Muscle of leg (tissue), 11 donors: ENCODE results near the gene SP140L. TPM values are rescaled to one million over a fixed set of nuclear protein-coding genes. Genes with fewer than 3 reads are reported as not detected.

Source experiments
- DNase-seq: peaks from one replicate; pipeline ENCODE4 v3.0.0; 2013
- H3K27ac ChIP-seq: one replicate; pipeline ENCODE4 v1.5.1; 2013; ENCODE audit warnings: mild to moderate bottlenecking, low read length, control low read depth
- H3K27me3 ChIP-seq: one replicate; pipeline ENCODE4 v1.6.1; 2013; ENCODE audit warnings: low read length; ENCODE audit not compliant: control insufficient read depth, insufficient read depth
- H3K36me3 ChIP-seq: one replicate; pipeline ENCODE4 v1.6.1; 2013; ENCODE audit warnings: low read length; ENCODE audit not compliant: control insufficient read depth, insufficient read depth
- H3K4me1 ChIP-seq: one replicate; pipeline ENCODE4 v1.6.1; 2013; ENCODE audit warnings: low read length; ENCODE audit not compliant: control insufficient read depth, insufficient read depth
- H3K4me3 ChIP-seq: one replicate; pipeline ENCODE4 v1.5.1; 2013; ENCODE audit warnings: low read length, control low read depth
- H3K9me3 ChIP-seq: replicated peaks from 2 replicates; pipeline ENCODE4 v1.6.1; 2013; ENCODE audit warnings: low read depth, low read length; ENCODE audit not compliant: control insufficient read depth
- WGBS: methylation state at CpG from one replicate; pipeline ENCODE4 v1.1.5; 2013; ENCODE audit warnings: missing lambda C conversion rate; ENCODE audit not compliant: insufficient coverage; 5-methylcytosine and 5-hydroxymethylcytosine counted together
- polyA plus RNA-seq, 8 donors: library from polyadenylated mRNA; unstranded; fragments of 120-200 nt; gene quantifications; one replicate each; pipeline versions ENCODE4 v1.2.1 to v1.2.3, GENCODE V29; 2013; ENCODE audit warnings: inconsistent platforms in 1 of 8, low replicate concordance in 1 of 8; ENCODE audit not compliant: insufficient read length in 8 of 8, insufficient read depth in 1 of 8
- total RNA-seq: library from RNA; stranded (reverse); fragments of 120-200 nt; gene quantifications from one replicate; pipeline ENCODE4 v1.2.4, GENCODE V29; 2013

The SP140L gene
- total and polyA plus RNA-seq, 9 donors = 3.2 to 7.0 (median 4.4) TPM

DNA sequence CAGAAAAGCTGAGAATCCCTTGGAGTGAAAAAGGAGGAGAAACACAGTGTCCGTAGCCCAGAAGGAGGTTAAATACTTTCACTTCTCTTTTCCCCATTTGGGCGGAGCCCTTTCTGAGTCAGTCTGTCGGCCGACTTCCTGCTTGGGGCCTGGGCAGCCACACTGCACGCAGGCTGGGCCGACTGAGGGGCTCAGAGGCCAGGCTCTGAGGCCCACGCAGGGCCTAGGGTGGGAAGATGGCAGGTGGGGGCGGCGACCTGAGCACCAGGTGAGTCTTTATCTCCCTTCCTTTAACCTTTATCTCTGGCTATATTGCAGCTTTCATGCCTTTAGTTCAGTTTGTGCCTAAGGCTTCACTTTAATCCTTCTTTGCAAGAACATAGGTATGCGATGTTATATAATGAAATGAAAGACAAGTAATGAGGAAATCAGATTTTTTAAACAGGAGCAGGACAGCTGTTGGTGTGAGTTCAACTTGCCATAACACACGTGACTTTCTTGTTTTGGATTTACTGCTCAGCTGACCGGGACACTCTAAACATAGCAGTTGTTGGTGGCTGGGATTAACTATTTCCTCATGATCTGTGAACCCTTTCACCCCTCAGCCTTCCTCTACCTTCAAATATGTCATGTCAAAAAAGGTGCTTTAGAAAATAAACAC, 89.2 kb downstream of the SP140L start, which contains the start of gene SP100:
Gene SP100 (plus strand): TSS at position 141 of the 661 bp plus-strand sequence. CDS start 96 bp downstream, at position 237.
- WGBS = no CpG with 5 or more reads among the region's 12 CpGs
- Histone ChIP-seq H3K36me3 (no peaks in the 10 kb centered on the region), H3K4me3 (peak within 1 kb of the TSS; percentile 68), H3K27ac (peak within 1 kb of the TSS; percentile 98), H3K27me3 (no peaks in the 10 kb centered on the region), H3K4me1 (peaks cover 23% of the 10 kb centered on the region), H3K9me3 (no peaks in the 10 kb centered on the region)
- peak; percentile 94 for DNase-seq

GRCh38 chr2:230417436-230417835, 90.4 kb downstream of the SP140L start:
- no peak for DNase-seq
- WGBS = no CpG with 5 or more reads among the region's 4 CpGs
- Histone ChIP-seq H3K4me3 (peak overlapping the region; percentile 68), H3K36me3 (no peaks in the 10 kb centered on the region), H3K4me1 (peaks cover 16% of the 10 kb centered on the region), H3K27ac (no peak overlapping the region), H3K9me3 (no peaks in the 10 kb centered on the region), H3K27me3 (no peaks in the 10 kb centered on the region)

- peaks cover 2% of the 10 kb centered on the region for H3K36me3 ChIP-seq
- no peak overlapping the region for H3K4me3 ChIP-seq
- H3K4me1 ChIP-seq = peaks cover 16% of the 10 kb centered on the region
- H3K27ac ChIP-seq = no peak overlapping the region
- 75% methylated on average over 2 of the region's 9 CpGs for WGBS
- H3K27me3 ChIP-seq = no peaks in the 10 kb centered on the region
- no peak for DNase-seq
- no peaks in the 10 kb centered on the region for H3K9me3 ChIP-seq
These were observed 91.5 kb downstream of the SP140L start for GRCh38 chr2:230418341-230419016.

DNA sequence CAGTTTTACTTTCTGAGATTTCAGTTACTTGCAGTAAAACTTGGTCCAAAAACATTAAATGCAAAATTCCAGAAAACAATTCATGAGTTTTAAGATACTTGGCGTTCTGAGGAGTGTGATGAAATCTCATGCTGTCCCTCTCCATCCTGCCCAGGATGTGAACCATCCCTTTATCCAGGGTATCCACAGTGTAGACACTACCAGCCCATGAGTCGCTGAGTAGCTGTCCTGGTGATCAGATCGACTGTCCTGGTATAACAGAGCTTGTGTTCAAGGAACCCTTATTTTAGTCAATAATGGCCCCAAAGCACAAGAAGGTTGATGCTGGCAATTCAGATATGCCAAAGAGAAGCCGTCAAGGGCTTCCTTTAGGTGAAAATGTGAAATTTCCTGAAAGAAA, 92.2 kb downstream of the SP140L start:
- WGBS = no CpG with 5 or more reads among the region's 4 CpGs
- Histone ChIP-seq H3K4me3 (no peak overlapping the region), H3K36me3 (peaks cover 2% of the 10 kb centered on the region), H3K4me1 (peaks cover 16% of the 10 kb centered on the region), H3K27me3 (no peaks in the 10 kb centered on the region), H3K27ac (no peak overlapping the region), H3K9me3 (no peaks in the 10 kb centered on the region)
- DNase-seq = no peak

GRCh38 chr2:230422149-230422548, 95.2 kb downstream of the SP140L start:
- Histone ChIP-seq H3K4me1 (peaks cover 2% of the 10 kb centered on the region), H3K4me3 (no peak overlapping the region), H3K27me3 (no peaks in the 10 kb centered on the region), H3K9me3 (no peaks in the 10 kb centered on the region), H3K36me3 (peaks cover 2% of the 10 kb centered on the region), H3K27ac (no peak overlapping the region)
- 90% methylated on average over 2 of the region's 4 CpGs for WGBS
- DNase-seq = no peak

DNA sequence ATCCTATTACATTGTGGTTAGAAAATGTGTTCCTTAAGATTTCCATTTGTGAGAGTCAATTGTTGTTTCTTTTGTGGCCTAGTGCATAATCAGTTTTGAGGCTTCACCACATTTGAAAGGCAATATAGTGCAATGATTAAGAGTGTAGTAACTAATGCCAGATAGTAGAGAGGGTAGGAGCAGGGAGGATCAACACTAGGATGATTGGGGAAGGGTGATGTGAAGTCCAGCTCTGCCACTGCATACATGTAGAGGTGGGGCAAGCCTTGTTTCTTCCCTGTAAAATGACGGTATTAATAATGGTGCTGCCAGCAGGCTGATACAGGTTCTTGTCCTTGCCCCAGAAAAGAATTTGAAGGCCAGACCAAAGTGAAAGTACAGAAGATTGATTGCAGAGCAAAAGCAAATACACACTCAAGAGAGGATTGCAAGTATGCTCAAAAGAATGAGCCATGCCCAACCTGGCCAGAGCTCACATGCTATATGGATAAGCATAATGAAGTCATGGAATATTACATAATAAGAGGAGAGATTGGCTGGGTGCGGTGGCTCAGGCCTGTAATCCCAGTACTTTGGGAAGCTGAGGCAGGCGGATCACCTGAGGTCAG, 97.0 kb downstream of the SP140L start:
- Histone ChIP-seq H3K36me3 (peaks cover 2% of the 10 kb centered on the region), H3K27me3 (no peaks in the 10 kb centered on the region), H3K4me1 (no peaks in the 10 kb centered on the region), H3K27ac (no peak overlapping the region), H3K4me3 (no peak overlapping the region), H3K9me3 (peaks cover 4% of the 10 kb centered on the region)
- no peak for DNase-seq
- WGBS = no CpG with 5 or more reads among the region's 3 CpGs

DNA sequence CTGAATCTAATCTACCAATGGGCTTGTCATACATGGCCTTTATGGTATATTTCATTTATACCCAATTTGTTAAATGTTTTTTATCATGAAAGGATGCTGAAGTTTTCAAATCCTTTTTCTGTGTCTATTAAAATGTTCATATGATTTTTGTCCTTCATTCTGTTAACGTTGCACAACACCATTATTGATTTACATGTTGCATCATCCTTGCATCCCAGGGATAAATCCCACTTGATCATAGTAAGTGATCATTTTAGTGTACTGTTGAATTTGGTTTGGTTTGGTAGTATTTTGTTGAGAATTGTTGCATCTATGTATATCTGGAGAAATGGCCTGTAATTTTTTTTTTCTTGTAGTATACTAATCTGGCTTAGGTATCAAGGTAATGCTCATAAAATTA, 98.4 kb downstream of the SP140L start:
- H3K4me1 ChIP-seq = no peaks in the 10 kb centered on the region
- no CpG with 5 or more reads among the region's 1 CpG for WGBS
- H3K27me3 ChIP-seq = no peaks in the 10 kb centered on the region
- H3K27ac ChIP-seq = no peak overlapping the region
- peaks cover 6% of the 10 kb centered on the region for H3K36me3 ChIP-seq
- H3K9me3 ChIP-seq = peaks cover 13% of the 10 kb centered on the region
- no peak for DNase-seq
- no peak overlapping the region for H3K4me3 ChIP-seq

GRCh38 chr2:230429513-230429912, 102.5 kb downstream of the SP140L start:
- H3K4me1 ChIP-seq = no peaks in the 10 kb centered on the region
- H3K27me3 ChIP-seq = no peaks in the 10 kb centered on the region
- peaks cover 19% of the 10 kb centered on the region for H3K9me3 ChIP-seq
- no peak overlapping the region for H3K27ac ChIP-seq
- no peak for DNase-seq
- no peak overlapping the region for H3K4me3 ChIP-seq
- peaks cover 7% of the 10 kb centered on the region for H3K36me3 ChIP-seq

DNA sequence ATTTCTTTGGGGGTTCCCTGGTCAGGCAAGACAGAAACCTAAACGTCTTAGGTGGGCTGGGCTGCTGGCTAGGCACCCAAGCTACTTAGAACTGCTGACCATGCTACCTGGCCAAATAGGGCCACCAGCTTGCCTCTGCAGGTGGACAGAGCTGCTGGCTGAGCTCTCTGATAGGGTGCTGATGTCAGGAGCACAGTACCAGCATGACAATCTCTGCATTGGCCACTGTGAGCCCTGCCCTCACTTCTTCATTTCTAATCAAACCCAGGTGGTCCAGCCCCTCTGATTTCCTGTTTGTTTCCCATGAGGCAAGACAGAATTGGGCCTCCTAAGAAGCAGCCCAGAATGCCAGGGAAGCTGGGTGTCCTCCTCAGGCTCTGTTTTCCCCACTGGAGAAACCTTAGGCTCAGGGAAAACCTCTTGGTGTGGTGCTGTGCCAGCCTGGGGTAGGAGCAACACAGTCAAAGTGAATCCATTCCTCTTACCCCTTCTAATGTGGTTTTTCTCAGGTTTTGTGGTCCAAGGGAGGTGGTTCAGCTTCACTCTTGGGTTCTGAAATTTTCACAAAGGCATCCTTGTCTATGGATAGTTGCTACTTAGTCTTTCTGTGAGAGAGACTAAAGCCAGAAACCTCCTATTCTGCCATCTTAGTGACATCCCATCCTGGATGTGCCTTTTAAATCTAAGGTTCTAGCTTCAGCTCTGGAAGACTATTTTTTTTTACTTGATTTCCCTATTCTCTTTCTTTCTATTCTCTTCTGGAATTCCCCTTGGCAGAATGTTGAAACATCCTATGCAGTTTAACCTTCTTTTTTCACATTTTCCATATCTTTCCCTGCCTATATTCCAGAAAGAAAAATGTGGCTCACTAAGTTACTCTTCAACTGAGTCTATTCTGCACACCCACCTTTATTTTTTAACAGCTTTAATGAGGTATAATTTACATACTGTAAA, 104.2 kb downstream of the SP140L start:
- WGBS = 93% methylated on average over 1 of the region's 1 CpG
- Histone ChIP-seq H3K9me3 (peaks cover 26% of the 10 kb centered on the region), H3K27ac (no peak overlapping the region), H3K4me3 (no peak overlapping the region), H3K36me3 (peaks cover 7% of the 10 kb centered on the region), H3K4me1 (no peaks in the 10 kb centered on the region), H3K27me3 (no peaks in the 10 kb centered on the region)
- no peak for DNase-seq
